HCT116 (cell line): ENCODE data around the gene DLG2.
"Not testable (repeated sequence)": the region's sequence is repeated elsewhere in the genome, so short reads cannot be mapped to it uniquely, and the experiment has no call there.

ENCODE experiments used
- CEBPB ChIP-seq: IDR thresholded peaks from 2 replicates; pipeline ENCODE4 v1.6.1; 2012; ENCODE audit warnings: low read depth
- EZH2 ChIP-seq: fragments of 200-600 bp; sonication (generic); IDR thresholded peaks from 2 replicates; pipeline ENCODE4 v1.6.1; 2017; ENCODE audit warnings: antibody characterized with exemption, mixed run types
- EZH2phosphoT487 ChIP-seq: fragments of 200-600 bp; IDR thresholded peaks from 2 replicates; pipeline ENCODE4 v1.6.1; 2018; ENCODE audit warnings: antibody characterized with exemption, borderline replicate concordance
- JUND ChIP-seq: IDR thresholded peaks from 2 replicates; pipeline ENCODE4 v1.6.1; 2012
- POLR2A ChIP-seq: IDR thresholded peaks from 2 replicates; pipeline ENCODE4 v1.7.0; 2011; ENCODE audit warnings: borderline replicate concordance; ENCODE audit not compliant: insufficient read depth, insufficient read length; ENCODE audit errors: extremely low read depth
- TCF7L2 ChIP-seq: IDR thresholded peaks from 2 replicates; pipeline ENCODE4 v1.7.0; 2011; ENCODE audit warnings: borderline replicate concordance, inconsistent platforms; ENCODE audit not compliant: insufficient read depth, insufficient read length; ENCODE audit errors: extremely low read depth
- TF ChIP-seq, protein P1 (sequence below), 3 experiments: fragments of 200-600 bp in 1 of 3; sonication (generic) in 1 of 3; IDR thresholded peaks in 2 of 3; conservative IDR thresholded peaks in 1 of 3; 2 replicates each; pipeline ENCODE4 v1.5.1; 2012 to 2017; ENCODE audit warnings: low read depth in 2 of 3, low read length in 2 of 3, antibody characterized with exemption in 1 of 3, borderline replicate concordance in 1 of 3, control low read depth in 1 of 3, mild to moderate bottlenecking in 1 of 3, mixed read lengths in 1 of 3, mixed run types in 1 of 3, moderate library complexity in 1 of 3; ENCODE audit not compliant: insufficient read depth in 1 of 3

GRCh38 chr11:84840201-84840600 is 786.9 kb downstream of the DLG2 start:
- TF ChIP-seq CEBPB, POLR2A, EZH2phosphoT487, EZH2, TCF7L2, JUND: not testable (repeated sequence)
- TF ChIP-seq, protein P1, sequence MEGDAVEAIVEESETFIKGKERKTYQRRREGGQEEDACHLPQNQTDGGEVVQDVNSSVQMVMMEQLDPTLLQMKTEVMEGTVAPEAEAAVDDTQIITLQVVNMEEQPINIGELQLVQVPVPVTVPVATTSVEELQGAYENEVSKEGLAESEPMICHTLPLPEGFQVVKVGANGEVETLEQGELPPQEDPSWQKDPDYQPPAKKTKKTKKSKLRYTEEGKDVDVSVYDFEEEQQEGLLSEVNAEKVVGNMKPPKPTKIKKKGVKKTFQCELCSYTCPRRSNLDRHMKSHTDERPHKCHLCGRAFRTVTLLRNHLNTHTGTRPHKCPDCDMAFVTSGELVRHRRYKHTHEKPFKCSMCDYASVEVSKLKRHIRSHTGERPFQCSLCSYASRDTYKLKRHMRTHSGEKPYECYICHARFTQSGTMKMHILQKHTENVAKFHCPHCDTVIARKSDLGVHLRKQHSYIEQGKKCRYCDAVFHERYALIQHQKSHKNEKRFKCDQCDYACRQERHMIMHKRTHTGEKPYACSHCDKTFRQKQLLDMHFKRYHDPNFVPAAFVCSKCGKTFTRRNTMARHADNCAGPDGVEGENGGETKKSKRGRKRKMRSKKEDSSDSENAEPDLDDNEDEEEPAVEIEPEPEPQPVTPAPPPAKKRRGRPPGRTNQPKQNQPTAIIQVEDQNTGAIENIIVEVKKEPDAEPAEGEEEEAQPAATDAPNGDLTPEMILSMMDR (IDR thresholded peaks at IDR 0.05 in 2 of 3, conservative IDR thresholded peaks at IDR 0.05 in 1 of 3; ENCODE audit: borderline replicate concordance in 1 of 3, insufficient read depth in 1 of 3, low read depth in 2 of 3, low read length in 2 of 3) = not testable (repeated sequence)
